Measurements from ENCODE around the gene CCL21.
"Not testable (repeated sequence)": the region's sequence is repeated elsewhere in the genome, so short reads cannot be mapped to it uniquely, and the experiment has no call there.

The CCL21 gene

DNA sequence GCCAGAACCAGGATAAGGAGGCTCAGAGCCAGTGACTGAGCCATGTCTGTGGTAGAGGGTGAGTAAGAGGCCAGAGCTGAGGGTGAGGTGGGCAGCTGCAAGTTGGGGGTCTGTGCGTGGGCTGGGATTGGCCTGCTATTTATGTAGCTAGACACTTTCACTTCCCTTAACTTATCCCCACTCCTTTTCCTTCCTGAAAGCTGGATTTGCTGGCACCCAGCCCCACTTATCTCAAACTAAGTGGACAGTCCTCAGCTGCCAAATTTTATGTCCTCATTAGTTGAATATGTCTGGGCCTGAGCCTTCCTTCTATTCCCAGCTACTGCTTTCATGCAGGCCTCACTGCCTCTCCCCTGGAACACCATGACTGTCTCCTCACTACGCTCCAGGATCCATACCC is at the start of gene CCL21:
Gene CCL21 (minus strand): TSS at position 114 of the 400 bp plus-strand sequence. CDS start 70 bp downstream, at position 44.
- DNase-seq, result no peak

DNA sequence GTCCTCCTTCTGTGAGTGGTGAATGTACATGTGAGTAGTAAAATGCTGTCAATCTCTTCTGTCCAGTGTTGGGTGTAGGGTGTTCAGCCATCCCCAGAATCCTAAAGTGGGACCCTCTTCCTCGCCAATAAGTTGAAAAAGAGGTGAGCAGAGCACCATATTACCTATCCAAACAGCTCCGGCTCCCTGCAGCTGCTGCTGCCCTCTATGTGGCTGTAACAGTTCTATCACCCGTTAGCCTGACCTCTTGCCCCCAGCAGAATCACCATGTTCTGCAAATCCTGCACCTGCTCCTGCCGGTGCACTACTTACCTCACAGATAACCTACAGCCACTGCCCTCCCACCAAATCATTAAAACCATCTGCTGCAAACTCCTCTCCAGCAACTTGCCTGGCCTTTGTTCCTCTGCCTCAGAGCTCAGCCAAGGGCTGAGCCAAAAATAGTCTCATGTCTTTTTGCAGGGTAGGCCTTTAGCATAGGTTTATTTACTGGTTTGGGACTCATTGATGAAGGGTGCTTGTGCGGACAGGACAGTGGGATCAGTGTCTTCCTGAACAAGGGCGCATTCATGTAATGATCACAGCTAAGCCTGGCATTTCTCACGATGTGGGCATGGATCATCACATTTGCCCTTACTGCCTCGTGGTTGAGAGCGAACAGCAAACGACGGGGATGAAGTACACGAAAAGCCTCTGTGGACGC is 49.6 kb upstream of the CCL21 start:
- no peak for DNase-seq

- DNase-seq, result not testable (repeated sequence)
These were observed 40.4 kb upstream of the CCL21 start for GRCh38 chr9:34750320-34750719.

DNA sequence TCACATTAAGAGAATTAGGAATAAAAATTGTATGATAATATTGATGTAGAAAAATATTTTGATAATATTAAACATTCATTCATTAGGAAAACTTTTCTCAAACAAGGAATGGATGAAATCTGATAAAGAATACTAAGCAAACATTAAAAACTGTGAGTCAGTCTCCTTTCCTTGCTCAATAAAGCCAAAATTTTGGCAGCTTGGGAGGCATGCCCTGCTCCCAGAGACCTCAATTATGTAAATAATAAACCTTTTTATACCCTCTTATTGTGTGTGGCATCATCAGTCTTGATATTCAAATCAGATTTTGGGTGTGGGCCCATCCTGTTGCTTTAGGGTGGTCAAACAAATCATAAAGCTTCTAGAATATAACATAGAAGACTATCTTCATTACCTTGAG is 36.6 kb upstream of the CCL21 start:
- DNase-seq, result no peak

GRCh38 chr9:34744295-34745221 is 34.6 kb upstream of the CCL21 start:
- no peak for DNase-seq

DNA sequence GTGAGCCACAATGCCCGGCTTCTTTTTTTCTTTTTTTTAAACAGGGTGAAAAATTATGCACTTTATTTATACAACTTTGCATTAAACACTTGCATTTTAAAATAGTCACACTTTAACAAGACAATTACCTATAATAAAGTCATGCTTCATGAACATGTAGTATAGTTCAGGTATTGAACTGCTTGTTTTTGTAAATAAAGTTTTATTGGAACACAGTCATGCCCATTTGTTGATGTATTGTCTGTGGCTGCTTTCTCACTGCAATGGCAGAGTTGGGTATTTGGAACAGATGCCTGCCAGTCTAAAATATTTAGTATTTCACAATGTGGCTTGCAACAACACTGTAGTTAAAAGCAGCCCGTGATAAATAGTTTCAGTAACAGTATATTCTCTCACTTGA is 32.8 kb upstream of the CCL21 start:
- DNase-seq, result no peak

DNA sequence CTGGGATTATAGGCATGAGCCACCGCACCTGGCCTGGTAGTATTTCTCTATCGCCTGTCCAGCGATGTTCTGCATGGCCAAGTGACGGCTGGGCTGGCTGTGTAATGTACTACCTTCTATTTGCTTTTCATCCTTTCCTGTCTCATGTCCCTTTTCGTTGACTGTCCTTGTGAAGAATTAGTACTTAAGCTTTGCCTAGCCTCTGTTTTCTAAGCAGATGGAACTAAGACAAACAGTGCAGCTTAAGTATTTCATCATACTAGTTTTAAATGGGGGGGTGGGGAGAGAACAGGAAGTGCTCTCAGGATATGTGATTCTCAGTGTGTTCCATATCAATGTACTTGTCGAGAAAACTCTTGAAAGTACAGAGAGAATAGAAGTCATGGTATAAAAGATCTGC is 31.7 kb upstream of the CCL21 start:
- no peak for DNase-seq

- not testable (repeated sequence) for DNase-seq
These were observed 30.2 kb upstream of the CCL21 start for GRCh38 chr9:34740176-34740575.

DNA sequence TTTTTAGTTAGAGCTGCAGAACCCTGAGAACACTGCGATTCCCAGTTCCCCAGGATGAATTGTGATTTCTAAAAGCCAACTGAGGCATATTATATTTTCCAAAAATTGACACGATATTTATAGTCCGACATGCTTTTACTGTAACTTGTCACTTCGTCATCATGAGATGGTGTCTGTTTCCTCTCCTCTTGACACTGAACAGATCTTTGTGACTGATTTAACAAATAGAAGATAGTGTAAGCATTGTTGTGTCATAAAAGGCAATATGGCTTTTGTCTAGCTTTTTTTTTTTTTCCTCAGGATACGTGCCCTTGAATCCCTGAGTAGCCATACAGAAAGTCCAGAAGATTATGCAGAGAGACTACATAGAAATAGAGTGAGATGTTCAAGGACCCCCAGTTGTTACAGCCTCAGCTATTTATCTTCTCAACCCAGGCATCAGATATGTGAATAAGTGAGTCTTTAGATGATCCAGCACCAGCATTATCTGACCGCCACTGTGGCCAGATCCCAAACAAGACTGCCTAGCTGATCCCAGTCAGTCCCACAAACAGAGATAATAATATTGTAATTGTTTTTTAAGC is 27.8 kb upstream of the CCL21 start:
- no peak for DNase-seq

DNA sequence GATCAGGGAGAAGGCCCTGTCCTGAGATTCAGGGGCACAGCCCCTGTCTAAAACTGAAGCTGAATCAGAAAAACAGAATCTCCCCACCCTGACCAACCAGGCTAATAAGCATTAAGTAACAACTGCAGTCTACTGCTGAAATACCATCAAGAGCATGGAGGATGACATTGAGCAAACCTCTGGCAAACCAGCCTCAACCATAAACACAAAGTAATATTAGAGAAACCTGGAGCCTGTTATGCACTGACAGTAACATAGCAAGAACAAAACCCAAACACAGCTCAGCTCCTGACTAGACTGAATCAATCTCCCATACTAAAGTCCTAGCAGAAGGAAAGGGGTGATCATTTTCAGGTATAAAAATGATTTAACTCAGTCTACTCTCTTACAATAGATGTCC is 24.8 kb upstream of the CCL21 start:
- no peak for DNase-seq

DNA sequence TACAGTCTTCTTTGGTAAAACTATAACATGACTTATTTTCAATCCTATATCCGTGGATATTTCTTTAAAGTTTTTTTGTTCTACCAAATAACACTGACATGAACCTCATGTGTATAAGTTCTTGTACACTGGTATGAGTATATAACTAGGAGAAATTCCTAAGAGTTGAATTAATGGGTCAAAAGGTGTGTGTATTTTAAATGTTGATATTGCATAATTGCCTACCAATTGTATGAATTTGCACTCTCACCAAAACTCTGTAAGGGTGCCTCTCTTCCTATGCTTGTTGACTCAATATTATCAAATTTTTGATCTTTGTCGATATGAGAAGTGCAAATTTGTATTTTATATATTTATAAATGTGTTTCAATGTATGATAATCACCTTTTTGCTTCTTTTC is 22.9 kb upstream of the CCL21 start:
- no peak for DNase-seq

DNA sequence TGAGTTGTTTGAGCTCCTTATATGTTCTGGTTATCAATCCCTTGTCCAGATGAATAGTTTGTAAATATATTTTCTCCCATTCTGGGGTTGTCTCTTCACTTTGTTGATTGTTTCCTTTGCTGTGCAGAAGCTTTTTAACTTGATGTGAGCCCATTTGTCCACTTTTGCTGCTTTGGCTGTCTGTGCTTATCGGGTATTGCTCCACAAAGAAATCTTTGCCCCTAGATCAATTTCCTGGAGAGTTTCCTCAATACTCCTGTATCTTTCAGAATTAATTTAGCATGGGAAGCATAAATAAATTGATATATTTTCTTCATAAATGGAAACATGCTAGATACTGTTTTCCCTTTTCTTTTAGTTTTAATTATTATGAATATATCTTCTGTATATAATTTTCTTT is 22.5 kb upstream of the CCL21 start:
- no peak for DNase-seq

GRCh38 chr9:34723141-34723540 is 13.2 kb upstream of the CCL21 start:
- DNase-seq, result no peak

GRCh38 chr9:34719769-34720025 is 9.8 kb upstream of the CCL21 start:
- not testable (repeated sequence) for DNase-seq

DNA sequence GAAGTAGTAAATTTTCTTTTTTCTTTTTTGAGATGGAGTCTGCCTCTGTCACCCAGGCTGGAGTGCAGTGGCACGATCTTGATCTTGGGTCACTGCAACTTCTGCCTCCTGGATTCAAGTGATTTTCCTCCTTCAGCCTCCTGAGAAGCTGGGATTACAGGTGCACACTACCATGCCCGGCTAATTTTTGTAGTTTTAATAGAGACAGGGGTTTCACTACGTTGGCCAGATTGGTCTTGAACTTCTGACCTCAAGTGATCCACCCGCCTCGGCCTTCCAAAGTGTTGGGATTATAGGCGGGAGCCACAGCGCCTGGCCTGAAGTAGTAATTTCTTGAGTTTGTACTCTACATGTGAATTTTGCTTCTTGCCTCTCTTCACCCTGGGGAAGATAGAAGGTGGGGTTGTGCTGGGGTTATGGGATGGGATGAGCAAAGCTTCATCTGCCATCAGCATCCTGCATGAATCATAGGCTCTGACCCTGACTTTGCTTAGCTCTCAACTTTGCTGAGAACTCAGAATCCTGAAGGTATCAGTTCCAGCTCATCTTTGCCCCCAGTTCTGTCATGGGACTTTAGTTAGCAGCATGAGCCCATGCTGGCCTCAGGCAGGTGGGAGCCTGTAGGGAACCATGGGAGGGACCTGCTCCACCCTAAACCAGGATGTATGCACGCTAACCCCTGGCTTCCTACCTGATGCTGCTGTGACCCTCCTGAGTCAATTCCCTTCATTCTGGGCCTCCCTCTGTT is 9.3 kb upstream of the CCL21 start:
- no peak for DNase-seq

GRCh38 chr9:34717996-34718614 is 8.2 kb upstream of the CCL21 start:
- DNase-seq, result no peak

GRCh38 chr9:34716711-34717110 is 6.8 kb upstream of the CCL21 start:
- no peak for DNase-seq

DNA sequence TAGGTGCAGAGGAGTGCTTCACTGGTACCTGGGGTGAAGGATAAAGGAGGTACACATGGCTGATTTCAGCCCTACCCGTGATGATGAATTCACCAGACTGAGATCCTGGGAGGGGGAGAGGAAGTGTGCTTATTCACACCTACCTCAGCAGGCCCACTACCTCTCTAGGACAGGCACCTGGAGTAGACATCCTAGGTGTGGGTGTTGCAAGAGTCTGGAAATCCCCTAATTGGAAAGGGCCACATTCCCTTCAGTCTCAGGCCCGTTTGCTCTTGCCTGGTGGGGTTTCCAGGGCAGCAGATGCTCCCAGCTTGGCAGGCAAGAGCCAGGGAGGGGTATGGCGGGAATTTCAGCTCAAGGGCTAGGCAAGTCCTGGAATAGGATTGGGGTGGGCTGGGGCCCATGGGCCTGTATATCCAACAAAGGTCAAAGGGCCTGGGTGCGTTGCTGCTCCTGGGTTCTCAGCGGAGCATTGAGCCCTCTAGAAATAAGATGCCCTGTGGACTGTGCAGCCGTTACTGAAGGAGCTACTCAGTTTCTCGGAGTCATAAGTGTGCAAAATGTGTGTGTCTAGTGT is 5.8 kb upstream of the CCL21 start:
- no peak for DNase-seq

DNA sequence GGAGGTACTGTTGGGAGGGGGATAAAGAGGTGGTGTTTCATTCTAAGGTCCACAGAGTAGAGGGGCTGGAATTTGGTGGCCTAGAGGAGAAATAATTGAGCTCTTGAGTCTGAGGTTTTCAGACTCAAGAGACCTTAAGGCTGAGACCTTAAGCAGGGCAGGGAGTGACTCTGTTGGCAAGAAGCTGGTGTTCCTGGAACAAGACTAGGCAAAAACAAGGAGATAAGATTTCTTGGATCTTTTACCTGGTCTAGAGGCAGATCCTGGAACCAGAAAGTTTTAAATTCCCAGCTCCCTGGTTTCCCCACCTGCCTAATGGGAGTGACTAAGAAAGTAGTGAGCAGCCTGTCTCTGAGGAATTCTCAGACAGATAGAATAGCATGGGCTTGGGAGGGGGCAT is 4.1 kb upstream of the CCL21 start:
- DNase-seq, result no peak

DNA sequence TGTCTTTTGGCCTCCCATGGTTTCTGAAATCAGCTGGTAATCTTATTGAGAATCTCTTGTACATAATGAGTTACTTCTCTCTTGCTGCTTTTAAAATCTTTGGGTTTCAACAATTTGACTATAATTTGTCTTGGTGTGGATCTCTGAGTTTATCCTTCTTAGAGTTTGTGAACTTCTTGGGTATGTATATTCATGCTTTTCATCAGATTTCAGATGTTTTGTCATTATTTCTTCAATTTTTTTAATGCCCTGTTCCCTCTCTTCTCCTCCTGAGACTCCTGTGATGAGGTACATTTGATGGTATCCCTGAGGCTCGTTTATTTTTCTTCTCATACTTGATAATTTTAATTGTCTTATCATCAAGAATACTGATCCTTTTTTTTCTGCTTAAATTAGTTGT is 2.2 kb upstream of the CCL21 start:
- DNase-seq, result no peak

GRCh38 chr9:34709196-34709978 is 549 bp downstream of the CCL21 start:
- no peak for DNase-seq

DNA sequence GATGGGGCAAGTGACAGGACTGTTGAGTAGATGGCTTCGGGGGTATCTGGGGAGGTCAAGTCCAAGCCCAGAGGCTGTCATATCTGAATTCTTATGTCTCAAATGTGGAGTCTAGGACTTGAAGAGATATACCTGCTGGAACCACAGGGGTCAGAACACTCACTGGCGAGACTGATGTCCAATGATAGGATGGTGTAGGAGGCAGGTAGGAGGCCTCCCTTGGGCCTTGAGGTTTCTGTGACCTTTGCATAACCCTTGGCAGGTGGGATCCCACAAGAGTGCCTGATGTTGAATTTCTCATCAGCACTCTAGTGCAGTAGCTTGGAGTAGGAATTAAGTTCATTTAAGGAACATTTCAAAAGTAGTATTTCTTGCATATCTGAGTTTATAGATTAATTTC is 2.8 kb downstream of the CCL21 start:
- DNase-seq, result no peak
